Astrocyte of the cerebellum (primary cell): ENCODE measurements around the gene GCNT2.

Experiments
- DNase-seq: peaks from one replicate; pipeline ENCODE4 v3.0.0-alpha.2; 2011; ENCODE audit warnings: low read depth
- H3K4me3 ChIP-seq: 2 replicates; pipeline ENCODE4 v1.5.1; 2011; ENCODE audit warnings: mild to moderate bottlenecking, low read depth, low read length, moderate library complexity
- in situ Hi-C: cut with HindIII; loops from 2 replicates; pipeline ENCODE4 v1.10.0; 2017; ENCODE audit warnings: low sequenced_read_pairs
- TF ChIP-seq, protein P1 (sequence below): IDR thresholded peaks from 2 replicates; pipeline ENCODE4 v1.5.1; 2012; ENCODE audit warnings: low read length, low read depth, moderate library complexity, mild to moderate bottlenecking; ENCODE audit errors: missing control alignments

GCNT2 gene

DNA sequence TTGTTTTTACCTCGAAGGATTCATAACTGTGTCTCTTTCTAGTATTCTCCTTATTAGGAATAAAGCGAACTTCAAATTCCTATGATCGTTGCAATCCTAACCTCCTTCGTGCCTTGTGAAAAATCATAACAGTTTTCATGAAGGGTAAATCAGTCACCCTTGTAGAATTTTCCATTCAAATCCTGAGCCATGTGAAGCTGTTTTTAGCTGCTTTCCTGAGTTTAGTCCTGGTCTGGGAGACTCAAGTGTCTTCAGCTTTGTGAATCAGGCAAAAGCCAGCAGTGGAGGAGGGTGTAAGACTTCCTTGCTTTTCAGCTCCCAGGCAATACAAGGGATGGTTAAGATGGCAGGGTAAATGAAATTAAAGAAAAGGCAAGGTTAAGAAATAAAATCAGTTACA is 24.3 kb downstream of the GCNT2 start:
- DNase-seq = no peak
- TF ChIP-seq, protein P1, sequence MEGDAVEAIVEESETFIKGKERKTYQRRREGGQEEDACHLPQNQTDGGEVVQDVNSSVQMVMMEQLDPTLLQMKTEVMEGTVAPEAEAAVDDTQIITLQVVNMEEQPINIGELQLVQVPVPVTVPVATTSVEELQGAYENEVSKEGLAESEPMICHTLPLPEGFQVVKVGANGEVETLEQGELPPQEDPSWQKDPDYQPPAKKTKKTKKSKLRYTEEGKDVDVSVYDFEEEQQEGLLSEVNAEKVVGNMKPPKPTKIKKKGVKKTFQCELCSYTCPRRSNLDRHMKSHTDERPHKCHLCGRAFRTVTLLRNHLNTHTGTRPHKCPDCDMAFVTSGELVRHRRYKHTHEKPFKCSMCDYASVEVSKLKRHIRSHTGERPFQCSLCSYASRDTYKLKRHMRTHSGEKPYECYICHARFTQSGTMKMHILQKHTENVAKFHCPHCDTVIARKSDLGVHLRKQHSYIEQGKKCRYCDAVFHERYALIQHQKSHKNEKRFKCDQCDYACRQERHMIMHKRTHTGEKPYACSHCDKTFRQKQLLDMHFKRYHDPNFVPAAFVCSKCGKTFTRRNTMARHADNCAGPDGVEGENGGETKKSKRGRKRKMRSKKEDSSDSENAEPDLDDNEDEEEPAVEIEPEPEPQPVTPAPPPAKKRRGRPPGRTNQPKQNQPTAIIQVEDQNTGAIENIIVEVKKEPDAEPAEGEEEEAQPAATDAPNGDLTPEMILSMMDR = no peak
- H3K4me3 ChIP-seq = no peak overlapping the region
- in situ Hi-C loops = no loop called here

DNA sequence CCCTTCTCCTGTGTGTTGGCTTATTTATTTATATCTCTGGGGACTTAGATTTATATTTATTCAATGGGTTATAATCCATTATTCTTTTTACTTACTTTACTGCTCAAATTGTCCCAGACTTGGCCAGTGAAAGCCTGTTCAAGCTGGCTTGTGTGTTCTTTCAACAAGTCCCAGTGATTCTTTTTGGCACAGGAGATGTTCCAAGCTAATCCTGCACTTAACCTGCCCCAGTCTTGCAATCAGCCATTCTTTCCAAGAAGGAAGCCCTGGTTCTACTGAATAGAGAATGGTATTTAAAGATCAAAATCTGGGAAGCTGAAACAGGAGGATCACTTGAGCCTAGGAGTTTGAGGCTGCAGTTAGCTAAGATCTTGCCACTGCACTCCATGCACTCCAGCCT is 26.7 kb downstream of the GCNT2 start:
- in situ Hi-C loops = no loop called here
- no peak for DNase-seq
- TF ChIP-seq, protein P1 = no peak
- no peak overlapping the region for H3K4me3 ChIP-seq

DNA sequence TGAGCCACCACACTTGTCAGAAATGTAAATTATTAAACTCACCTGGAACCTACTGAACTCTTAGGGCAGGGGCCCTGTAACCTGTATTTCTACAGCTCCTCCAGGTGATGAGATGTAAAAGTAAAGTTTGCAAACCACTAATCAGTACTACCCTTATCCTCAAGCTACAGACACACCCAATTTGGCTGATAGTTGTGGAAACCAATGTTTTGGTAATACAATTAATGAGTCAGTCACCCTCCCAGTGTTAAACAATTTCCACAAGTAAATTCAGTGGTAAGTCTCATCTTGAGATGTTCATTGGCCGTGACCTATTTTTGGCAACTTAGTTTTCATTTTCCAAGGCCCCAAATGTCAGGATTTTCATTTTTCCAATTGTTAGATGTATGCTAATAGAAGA is 29.6 kb downstream of the GCNT2 start:
- in situ Hi-C loops = no loop called here
- TF ChIP-seq, protein P1 = no peak
- H3K4me3 ChIP-seq = no peak overlapping the region
- DNase-seq = no peak

DNA sequence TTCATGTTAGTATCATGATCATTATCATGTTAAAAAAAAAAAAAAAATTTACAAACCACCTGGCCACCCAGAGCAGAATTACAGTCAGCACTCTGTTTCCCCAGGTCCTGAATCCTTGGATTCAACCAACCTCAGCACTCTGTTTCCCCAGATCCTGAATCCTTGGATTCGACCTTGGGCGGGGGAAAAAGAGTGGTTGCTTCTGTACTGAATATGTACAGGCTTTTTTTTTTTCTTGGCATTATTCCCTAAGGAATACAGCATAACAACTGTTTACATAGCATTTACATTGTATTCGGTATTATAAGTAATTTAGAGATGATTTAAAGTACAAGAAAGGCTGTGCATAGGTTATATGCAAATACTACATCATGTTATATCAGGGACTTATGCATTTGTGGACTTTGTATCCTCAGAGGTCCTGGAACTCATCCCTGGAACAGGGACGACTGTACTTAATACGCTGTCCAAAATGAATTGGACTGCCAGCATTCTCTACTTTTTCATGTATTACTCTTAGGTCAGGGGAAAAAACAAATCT is 31.2 kb downstream of the GCNT2 start:
- in situ Hi-C loops = no loop called here
- H3K4me3 ChIP-seq = no peak overlapping the region
- TF ChIP-seq, protein P1 = no peak
- DNase-seq = no peak

DNA sequence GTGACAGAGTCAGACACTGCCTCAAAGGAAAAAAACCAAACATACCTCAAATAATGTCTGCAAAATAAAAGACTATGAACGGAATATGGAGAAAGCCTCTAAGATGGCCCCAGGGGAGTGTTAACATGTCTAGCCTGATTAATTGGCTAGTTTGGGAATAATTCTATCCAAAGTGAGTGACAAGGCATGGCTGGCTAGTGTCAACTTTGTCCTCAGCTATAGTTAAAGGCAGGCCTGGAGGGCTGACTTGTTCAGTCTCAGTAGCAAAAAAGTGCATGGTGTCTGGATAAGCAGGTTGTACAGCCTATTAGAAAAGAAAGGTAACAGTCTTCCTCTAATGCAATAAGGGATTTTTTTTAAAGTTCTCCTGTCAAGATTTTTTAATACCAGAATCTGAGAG is 32.7 kb downstream of the GCNT2 start:
- TF ChIP-seq, protein P1 = no peak
- no peak overlapping the region for H3K4me3 ChIP-seq
- no peak for DNase-seq
- in situ Hi-C loops = no loop called here

DNA sequence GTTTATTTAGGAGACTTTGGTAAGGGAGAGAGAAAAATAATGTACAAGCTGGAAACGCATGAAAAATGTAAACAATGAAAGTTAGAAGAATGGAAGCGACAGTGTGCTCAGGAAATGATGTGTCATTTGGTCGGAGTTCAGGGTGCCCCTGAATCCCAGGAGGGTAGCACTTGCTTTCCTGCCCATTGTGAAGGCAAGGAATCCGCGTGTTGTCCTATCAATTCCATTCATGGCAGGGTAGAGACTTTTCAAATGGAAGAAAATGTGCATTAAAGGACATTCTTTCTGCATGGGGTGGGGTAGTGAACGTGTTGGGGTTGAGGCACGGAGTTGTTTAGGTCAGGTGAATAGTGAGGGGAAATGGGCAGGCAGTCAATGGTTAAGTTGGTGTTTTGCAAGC is 33.7 kb downstream of the GCNT2 start:
- in situ Hi-C loops = no loop called here

More for the DNA sequence above, 33.7 kb downstream of the GCNT2 start:
- DNase-seq = no peak
- TF ChIP-seq, protein P1 = no peak
- H3K4me3 ChIP-seq = no peak overlapping the region
